K562 (cell line): ENCODE data around the gene COX19.

Experiments used
- CBX8 ChIP-seq: fragments of 200-600 bp; sonication (generic); IDR thresholded peaks from 2 replicates; pipeline ENCODE4 v1.6.1; 2012; ENCODE audit warnings: borderline replicate concordance, mixed run types, low read depth, mild to moderate bottlenecking, moderate library complexity, mixed read lengths, low read length, control low read depth, inconsistent platforms; ENCODE audit not compliant: poor library complexity, severe bottlenecking; ENCODE audit errors: extremely low read depth
- ZBTB43 ChIP-seq: sonication (generic); formaldehyde crosslinking; IDR thresholded peaks from 2 replicates; pipeline ENCODE4 v1.8.0; 2023; ENCODE audit warnings: mild to moderate bottlenecking, missing genetic modification reagents
- ZC3H11A ChIP-seq: IDR thresholded peaks from 2 replicates; pipeline ENCODE4 v1.6.1; 2012; ENCODE audit warnings: low read depth, low read length, improper control_type of control experiment
- ZFP1 ChIP-seq: fragments of 450-650 bp; formaldehyde crosslinking; IDR thresholded peaks from 2 replicates; pipeline ENCODE4 v1.4.0; 2020; ENCODE audit warnings: mild to moderate bottlenecking, mixed read lengths
- ZFP30 ChIP-seq: fragments of 250-450 bp; sonication (Bioruptor Pico); IDR thresholded peaks from 2 replicates; pipeline ENCODE4 v1.8.0; 2022; ENCODE audit warnings: moderate library complexity, mild to moderate bottlenecking, inconsistent platforms, borderline replicate concordance

DNA sequence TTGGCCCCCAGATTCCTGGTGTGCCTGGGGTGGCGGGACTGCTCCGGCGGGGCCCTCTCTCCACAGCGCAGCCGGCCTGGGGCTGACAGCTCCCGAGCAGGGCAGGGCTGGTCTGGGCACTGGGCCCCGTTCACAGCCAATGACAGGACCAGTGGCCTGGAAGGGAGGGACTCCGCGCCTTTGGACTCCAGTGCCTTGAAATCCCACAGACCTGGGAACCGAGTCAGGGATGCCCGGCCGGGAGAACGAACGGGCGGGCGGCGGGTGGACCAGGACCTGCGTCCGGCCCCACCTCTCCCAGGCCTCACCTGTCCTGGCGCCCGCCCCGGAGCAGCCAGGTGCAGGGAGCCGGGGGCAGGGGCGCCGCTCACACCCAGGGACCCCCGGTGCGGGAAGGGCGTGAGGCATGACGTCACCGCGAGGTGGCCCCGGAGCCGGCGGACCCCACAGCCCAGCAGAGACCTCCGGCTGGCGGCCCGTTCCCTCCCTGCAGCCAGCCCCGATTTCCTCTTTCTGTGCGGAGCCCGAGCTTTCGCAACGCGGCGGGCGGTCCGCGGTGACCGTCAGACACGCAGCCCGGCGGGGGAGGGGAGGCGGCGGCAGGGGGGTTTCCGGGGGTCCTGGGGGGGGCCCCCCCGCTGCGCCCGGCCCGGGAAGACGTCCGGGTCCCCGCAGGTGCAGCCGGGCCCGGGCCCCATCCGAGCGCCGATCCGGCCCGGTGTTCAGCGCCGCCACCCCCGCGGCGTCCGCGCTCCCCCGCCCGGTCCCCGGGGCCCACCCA lies 21.6 kb downstream of the COX19 start:
- TF ChIP-seq ZFP1 (CRISPR knock-in tag), result no peak
- TF ChIP-seq ZFP30 (CRISPR knock-in tag), result no peak
- no peak for TF ChIP-seq ZC3H11A
- no peak for TF ChIP-seq CBX8
- TF ChIP-seq ZBTB43 (CRISPR knock-in tag), result no peak
